Testis (tissue), 3 donors: ENCODE data around the gene ADCY5. TPM values are rescaled to one million over a fixed set of nuclear protein-coding genes. Genes with fewer than 3 reads are reported as not detected.

ENCODE experiments used
- DNase-seq: peaks from one replicate; pipeline ENCODE4 v3.0.0-alpha.2; 2019
- H3K27ac ChIP-seq, 2 donors: fragments of 200-600 bp; sonication (generic); one replicate each; pipeline ENCODE4 v1.5.1; 2019
- H3K27me3 ChIP-seq: fragments of 200-600 bp; sonication (generic); one replicate; pipeline ENCODE4 v1.5.1; 2019
- H3K36me3 ChIP-seq: fragments of 200-600 bp; sonication (generic); one replicate; pipeline ENCODE4 v1.5.1; 2017; ENCODE audit warnings: low read depth; ENCODE audit errors: missing control alignments
- H3K4me1 ChIP-seq: fragments of 200-600 bp; sonication (generic); one replicate; pipeline ENCODE4 v1.5.1; 2019
- H3K4me3 ChIP-seq, 2 donors: fragments of 200-600 bp; sonication (generic); one replicate each; pipeline ENCODE4 v1.5.1; 2017 to 2019
- H3K9me3 ChIP-seq: fragments of 200-600 bp; sonication (generic); one replicate; pipeline ENCODE4 v1.5.1; 2017
- CTCF ChIP-seq, 3 experiments: fragments of 450-650 bp in 2 of 3; fragments of 200-600 bp in 1 of 3; sonication (generic) in 1 of 3; IDR thresholded peaks; one replicate each; pipeline ENCODE4 v1.5.1; 2016 to 2019; ENCODE audit warnings: antibody characterized with exemption in 3 of 3, mild to moderate bottlenecking in 2 of 3, moderate library complexity in 1 of 3
- POLR2A ChIP-seq: fragments of 450-650 bp; IDR thresholded peaks from one replicate; pipeline ENCODE4 v1.6.1; 2017; ENCODE audit warnings: antibody characterized with exemption, mild to moderate bottlenecking, moderate library complexity
- WGBS, 2 donors: methylation state at CpG; one replicate each; pipeline ENCODE4 v1.1.5; 2018; 5-methylcytosine and 5-hydroxymethylcytosine counted together
- intact Hi-C: fragments of 100-400 bp; cut with DNase I; formaldehyde crosslinking; loops from one replicate; pipeline ENCODE4 v1.15.1; 2023; ENCODE audit warnings: low total_unique reads
- polyA plus RNA-seq: library from polyadenylated mRNA; stranded (reverse); fragments of 350-450 nt; fragmentation: Illumina TruSeq; extraction: RNeasy Lipid Tissue Mini Kit (QIAGEN cat#74804); gene quantifications from one replicate; pipeline ENCODE4 v1.2.3, GENCODE V29; 2014; ENCODE audit warnings: low read depth, low replicate concordance; ENCODE audit not compliant: insufficient read depth
- total RNA-seq, 2 donors: library from RNA; depleted of rRNA; stranded (reverse); fragments of >200 nt; gene quantifications; one replicate each; pipeline ENCODE4 v1.2.3, GENCODE V29; 2016

ADCY5 gene
- total and polyA plus RNA-seq, 3 donors from 2014 or later, result 16.5 to 41.6 (median 33.6) TPM

- no peak for TF ChIP-seq CTCF (IDR thresholded peaks at IDR 0.05)
- no peak for TF ChIP-seq POLR2A
- H3K4me3 ChIP-seq, result no peak overlapping the region
- H3K27ac ChIP-seq, result no peak overlapping the region
- intact Hi-C loops, result no loop called here
- H3K9me3 ChIP-seq, result no peaks in the 10 kb centered on the region
- H3K4me1 ChIP-seq, result peaks cover 3% of the 10 kb centered on the region
- DNase-seq, result no peak
- WGBS, 2 donors, result 73 to 81% methylated on average over 4 to 8 of the region's 8 CpGs
- H3K36me3 ChIP-seq, result no peaks in the 10 kb centered on the region
- H3K27me3 ChIP-seq, result no peaks in the 10 kb centered on the region
Observed at GRCh38 chr3:123321806-123322205, 127.1 kb downstream of the ADCY5 start.

DNA sequence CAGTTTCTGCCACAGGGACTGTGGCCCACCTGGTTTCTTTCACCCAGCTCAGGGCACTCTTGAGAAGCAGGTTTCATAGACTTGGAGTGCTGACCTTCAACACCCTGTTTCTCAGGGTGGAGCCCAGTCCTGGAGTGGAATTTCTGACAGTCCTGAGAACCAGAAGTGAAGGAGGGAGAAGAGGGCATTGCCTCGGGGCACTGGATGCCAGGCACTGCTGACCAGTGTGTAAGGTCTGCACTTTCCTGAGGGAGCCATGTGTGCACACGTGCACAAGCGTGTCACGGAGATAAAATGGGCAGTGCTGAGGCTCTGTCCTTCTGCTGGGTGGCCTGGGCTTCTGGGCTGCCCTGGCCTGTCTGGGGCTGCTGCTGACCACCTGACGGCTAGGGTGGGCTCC is 128.7 kb downstream of the ADCY5 start:
- Histone ChIP-seq H3K4me1 (peaks cover 2% of the 10 kb centered on the region), H3K27me3 (no peaks in the 10 kb centered on the region), H3K27ac (no peak overlapping the region), H3K9me3 (no peaks in the 10 kb centered on the region), H3K4me3 (no peak overlapping the region), H3K36me3 (no peaks in the 10 kb centered on the region)
- DNase-seq, result no peak
- intact Hi-C loops, result no loop called here
- TF ChIP-seq POLR2A, result no peak
- no peak for TF ChIP-seq CTCF (IDR thresholded peaks at IDR 0.05)
- WGBS, 2 donors, result 84 to 87% methylated on average over 5 of the region's 5 CpGs

DNA sequence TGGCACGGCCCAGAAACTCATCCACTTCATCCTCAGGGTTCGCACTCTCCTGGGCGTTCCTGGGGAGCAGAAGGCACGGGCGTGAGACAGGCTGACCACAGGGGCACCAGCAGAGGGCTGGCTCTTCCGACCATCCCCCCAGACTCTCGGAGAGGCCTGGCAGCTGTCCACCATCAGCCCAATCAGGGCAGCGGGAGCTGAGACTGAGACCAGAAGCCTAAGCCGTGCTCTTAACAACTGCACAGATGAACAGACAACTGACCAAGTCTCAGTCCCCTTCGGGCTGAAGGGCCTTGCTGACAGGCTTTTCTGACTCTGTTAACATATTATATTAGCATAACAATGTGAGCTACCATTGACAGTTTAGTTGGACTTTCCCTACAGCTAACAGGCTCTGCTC is 129.1 kb downstream of the ADCY5 start:
- H3K4me1 ChIP-seq, result no peaks in the 10 kb centered on the region
- H3K27me3 ChIP-seq, result no peaks in the 10 kb centered on the region
- DNase-seq, result no peak
- H3K36me3 ChIP-seq, result no peaks in the 10 kb centered on the region
- H3K27ac ChIP-seq, result no peak overlapping the region
- WGBS, 2 donors, result 63% methylated on average over 7 of the region's 10 CpGs
- no peak overlapping the region for H3K4me3 ChIP-seq
- TF ChIP-seq CTCF (IDR thresholded peaks at IDR 0.05) (no peak), POLR2A (no peak)
- intact Hi-C loops, result no loop called here
- no peaks in the 10 kb centered on the region for H3K9me3 ChIP-seq

DNA sequence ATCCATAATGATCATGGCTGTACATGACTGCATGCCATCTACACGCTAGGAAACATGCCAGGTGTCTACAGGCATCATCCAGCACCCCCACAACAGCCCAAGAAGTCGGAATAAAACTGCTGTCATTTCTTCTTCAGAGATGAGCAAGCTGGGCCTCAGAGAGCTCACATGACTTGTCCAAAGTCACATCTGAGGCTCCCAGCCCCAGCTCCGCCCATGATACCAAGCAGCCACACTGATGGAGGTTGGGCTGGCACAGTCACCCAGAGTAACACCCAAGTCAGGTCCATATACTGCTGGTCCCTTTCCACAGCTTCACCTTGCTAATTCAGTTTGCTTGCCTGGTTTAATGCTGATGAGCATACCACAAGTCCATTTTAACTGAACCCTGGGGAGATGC is 130.5 kb downstream of the ADCY5 start:
- Histone ChIP-seq H3K27me3 (no peaks in the 10 kb centered on the region), H3K9me3 (no peaks in the 10 kb centered on the region), H3K4me1 (no peaks in the 10 kb centered on the region), H3K36me3 (no peaks in the 10 kb centered on the region), H3K27ac (no peak overlapping the region), H3K4me3 (no peak overlapping the region)
- 92 to 95% methylated on average over 2 to 3 of the region's 3 CpGs for WGBS, 2 donors
- TF ChIP-seq CTCF (IDR thresholded peaks at IDR 0.05) (no peak), POLR2A (no peak)
- no peak for DNase-seq
- intact Hi-C loops, result no loop called here

DNA sequence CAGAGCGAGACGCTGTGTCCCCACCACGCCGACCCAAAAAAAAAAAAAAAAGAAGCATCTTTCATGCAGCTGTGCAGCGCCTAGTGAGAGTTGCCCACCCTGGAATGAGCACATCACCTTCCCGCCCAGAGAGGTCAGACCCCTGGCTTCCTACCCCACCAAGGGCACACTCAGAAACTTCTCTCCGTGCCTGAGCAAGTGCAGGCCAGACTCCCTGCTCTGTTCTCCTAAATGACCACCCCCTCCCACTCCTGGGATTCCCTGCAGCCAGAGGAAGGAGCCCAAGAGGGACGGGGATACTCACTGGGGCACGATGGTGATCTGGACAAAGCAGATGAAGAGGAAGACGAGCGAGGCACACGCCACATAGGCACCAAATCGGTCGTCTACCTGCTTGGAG is 131.2 kb downstream of the ADCY5 start:
- no peak overlapping the region for H3K27ac ChIP-seq
- H3K9me3 ChIP-seq, result no peaks in the 10 kb centered on the region
- WGBS, 2 donors, result 89 to 92% methylated on average over 14 of the region's 14 CpGs
- DNase-seq, result no peak
- H3K27me3 ChIP-seq, result no peaks in the 10 kb centered on the region
- H3K36me3 ChIP-seq, result no peaks in the 10 kb centered on the region
- intact Hi-C loops, result no loop called here
- no peak for TF ChIP-seq POLR2A
- TF ChIP-seq CTCF (IDR thresholded peaks at IDR 0.05), result no peak
- no peak overlapping the region for H3K4me3 ChIP-seq
- H3K4me1 ChIP-seq, result no peaks in the 10 kb centered on the region
